SKM-1 treated with dmso at 0.1 percent for 144 hours (cell line): ENCODE measurements around the gene FXYD5.

Source experiments
- DNase-seq: peaks from one replicate; lab custom pipeline; 2025; ENCODE audit not compliant: unreplicated experiment; lab: John Stamatoyannopoulos, UW

The FXYD5 gene

DNA sequence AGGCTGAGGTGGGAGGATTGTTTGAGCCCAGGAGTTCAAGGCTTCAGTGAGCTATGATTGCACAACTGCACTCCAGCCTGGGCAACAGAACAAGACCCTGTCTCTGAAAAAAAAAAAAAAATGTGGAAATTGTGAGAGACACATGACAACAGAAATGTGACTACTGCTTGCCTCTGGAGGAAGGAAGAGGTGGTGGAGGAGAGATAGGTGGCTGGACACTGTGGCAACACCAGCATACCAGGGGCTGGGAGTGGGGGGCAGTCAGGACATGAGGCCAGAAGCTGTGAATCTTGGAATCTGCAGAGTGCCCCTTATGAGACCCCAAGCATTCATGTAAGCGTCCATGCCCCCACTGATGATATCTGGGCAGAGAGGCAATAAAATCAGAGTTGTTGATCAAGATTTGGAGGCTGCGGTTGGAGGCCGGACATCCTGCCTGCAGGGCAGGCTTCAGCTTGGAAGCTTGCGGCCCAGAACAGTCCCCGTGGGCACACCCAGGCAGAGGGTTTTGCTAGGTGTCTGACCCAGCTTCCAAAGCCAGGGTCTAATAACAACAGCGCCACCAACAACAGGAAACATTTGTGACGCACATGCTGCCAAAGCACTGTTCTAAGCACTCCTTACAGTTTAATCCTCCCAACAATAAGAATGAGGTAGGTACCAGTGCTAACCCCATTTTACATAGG lies 57.2 kb downstream of the FXYD5 start:
- DNase-seq = no peak

- DNase-seq = no peak
Measured at GRCh38 chr19:35212241-35212640, 57.7 kb downstream of the FXYD5 start.

DNA sequence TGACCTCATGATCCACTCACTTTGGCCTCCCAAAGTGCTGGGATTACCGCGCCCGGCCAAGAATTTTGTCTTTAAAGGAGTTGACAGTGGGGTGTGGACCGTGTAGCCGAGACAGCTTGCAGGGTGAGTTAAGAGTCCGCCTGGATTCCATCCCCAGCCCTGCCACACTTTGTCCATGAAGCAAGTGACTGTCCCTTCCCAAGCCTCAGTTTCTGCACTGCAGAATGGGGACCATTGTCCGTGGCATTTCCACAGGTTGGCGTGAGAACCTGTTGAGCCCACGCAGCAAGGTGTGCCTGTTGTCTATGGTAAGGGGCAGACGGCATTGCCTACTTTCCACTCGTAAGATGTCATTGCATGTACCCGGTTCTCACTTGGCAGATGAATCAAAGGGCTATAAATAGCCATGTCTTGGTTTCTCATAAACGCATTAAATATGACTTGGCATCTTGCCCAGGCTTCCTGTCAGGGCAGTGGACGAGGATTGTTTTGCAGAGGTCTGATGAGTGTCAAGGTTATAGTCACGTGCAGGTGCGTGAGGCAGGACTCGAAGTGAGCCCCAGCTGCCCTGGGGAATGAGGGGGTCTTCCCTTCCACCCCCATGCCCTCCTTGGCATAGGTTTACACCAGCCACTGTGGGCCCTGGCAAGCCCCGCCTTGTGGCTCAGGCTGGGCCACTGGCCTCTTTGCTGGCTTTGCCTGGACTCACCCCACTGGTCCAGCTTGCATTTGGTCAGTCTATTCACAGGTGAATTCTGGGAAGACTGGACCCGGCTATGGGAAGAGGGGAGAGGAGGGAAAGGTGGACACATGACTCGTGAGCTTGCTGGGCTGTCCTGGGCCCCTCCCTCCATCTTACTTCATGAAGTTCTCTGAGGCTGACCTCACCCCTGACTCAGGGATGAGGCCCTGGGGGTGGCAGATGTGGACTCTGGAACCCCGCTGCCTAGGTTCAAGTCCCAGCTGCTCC lies 59.4 kb downstream of the FXYD5 start:
- no peak for DNase-seq

GRCh38 chr19:35214766-35215422 lies 60.4 kb downstream of the FXYD5 start:
- DNase-seq = no peak

- no peak for DNase-seq
Measured at GRCh38 chr19:35216016-35216832, 61.7 kb downstream of the FXYD5 start.

DNA sequence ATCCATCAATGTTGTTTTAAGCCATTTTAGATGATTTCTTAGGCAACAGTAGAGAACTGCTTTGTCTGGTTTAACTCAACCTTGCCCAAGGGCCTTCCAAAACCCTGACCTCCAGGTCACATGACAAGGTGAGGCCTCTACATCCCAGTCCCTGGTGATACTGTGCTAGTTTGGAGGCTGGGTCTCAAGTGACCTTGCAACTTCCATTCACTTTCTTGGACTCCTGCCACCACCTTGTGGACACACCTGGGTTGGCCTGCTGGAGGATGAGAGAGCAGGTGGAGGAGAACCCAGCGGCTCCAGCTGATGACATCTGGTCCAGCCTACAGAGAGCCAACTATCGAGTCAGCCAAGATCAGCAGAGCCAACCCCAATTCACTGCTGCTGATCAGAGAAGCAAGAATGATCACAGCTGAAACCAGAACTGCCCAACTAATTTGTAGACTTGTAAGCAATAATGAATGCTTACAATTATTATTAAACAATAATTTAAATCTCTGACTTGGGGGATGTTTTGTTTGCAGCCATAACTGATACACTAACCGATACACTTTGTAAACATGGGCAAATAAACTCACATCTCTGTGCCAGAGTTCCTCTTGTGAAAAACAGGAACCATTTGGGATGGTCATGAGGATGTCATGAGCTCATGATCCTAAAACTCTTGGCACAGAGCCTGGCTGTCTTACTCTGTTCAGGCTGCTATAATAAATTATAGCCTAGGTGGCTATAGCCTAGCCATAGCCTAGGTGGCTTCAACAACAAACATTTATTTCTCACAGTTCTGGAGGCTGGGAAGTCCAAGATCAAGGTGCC lies 62.5 kb downstream of the FXYD5 start:
- DNase-seq = no peak

DNA sequence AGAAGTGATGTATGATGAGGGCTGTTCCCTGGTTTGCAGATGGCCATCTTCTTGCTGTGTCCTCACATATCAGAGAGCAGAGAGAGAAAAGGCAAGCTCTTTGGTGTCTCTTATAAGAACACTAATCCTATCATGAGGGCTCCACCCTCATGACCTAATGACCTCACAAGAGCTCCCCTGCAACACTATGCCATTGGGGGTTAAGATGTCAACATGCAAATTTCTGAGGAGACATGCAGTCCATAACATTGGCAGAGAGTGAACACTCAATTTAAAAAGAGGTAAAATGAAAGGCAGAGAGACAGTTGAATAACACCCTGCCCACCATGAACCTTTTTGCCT lies 63.1 kb downstream of the FXYD5 start:
- no peak for DNase-seq

DNA sequence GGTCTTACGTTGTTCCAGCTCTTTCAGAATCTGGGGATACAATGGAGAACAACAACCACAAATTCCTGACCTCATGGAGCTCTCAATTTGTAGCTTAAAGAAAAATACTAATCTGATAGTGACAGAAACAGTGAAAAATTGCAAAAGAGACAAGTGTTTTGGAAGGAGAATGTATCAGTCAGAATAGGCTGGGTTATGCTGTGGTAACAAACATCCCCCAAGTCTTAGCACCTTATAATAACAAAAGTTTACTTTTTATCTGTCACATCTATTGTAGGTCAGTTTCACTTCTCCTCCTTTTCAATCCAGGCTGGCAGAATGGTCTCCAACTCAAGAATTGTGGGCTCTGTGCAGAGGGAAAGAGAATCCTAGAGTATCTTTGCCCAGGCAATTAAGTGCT lies 64.5 kb downstream of the FXYD5 start:
- DNase-seq = no peak
